Osteocyte (in vitro differentiated cells): ENCODE data around the gene ATCAY. TPM values are rescaled to one million over a fixed set of nuclear protein-coding genes. Genes with fewer than 3 reads are reported as not detected.

Source experiments
- DNase-seq: peaks from one replicate; pipeline ENCODE4 v3.0.0; 2021; ENCODE audit warnings: mixed read lengths; ENCODE audit not compliant: unreplicated experiment; ENCODE audit errors: extremely low spot score
- H3K27ac Mint-ChIP-seq: one replicate; pipeline ENCODE4 v1.8.0; 2021; ENCODE audit warnings: mild to moderate bottlenecking, mixed read lengths; ENCODE audit not compliant: unreplicated experiment
- H3K27me3 Mint-ChIP-seq: one replicate; pipeline ENCODE4 v1.8.0; 2021; ENCODE audit warnings: mixed read lengths; ENCODE audit not compliant: unreplicated experiment
- H3K36me3 Mint-ChIP-seq: one replicate; pipeline ENCODE4 v1.8.0; 2021; ENCODE audit warnings: mixed read lengths; ENCODE audit not compliant: unreplicated experiment
- H3K4me1 Mint-ChIP-seq: one replicate; pipeline ENCODE4 v1.8.0; 2021; ENCODE audit warnings: mixed read lengths; ENCODE audit not compliant: unreplicated experiment
- H3K4me3 Mint-ChIP-seq: one replicate; pipeline ENCODE4 v1.8.0; 2021; ENCODE audit warnings: mild to moderate bottlenecking, moderate library complexity, mixed read lengths; ENCODE audit not compliant: unreplicated experiment
- H3K9me3 Mint-ChIP-seq: one replicate; pipeline ENCODE4 v1.8.0; 2021; ENCODE audit warnings: mixed read lengths; ENCODE audit not compliant: unreplicated experiment
- total RNA-seq: library from RNA; stranded (reverse); gene quantifications from 2 replicates; pipeline ENCODE4 v1.2.1, GENCODE V29; 2021
- TF ChIP-seq, protein P1 (sequence below): fragments of 200-600 bp; sonication (generic); IDR thresholded peaks from 2 replicates; pipeline ENCODE4 v1.5.0; 2021; ENCODE audit warnings: antibody characterized with exemption, mild to moderate bottlenecking, moderate library complexity

The ATCAY gene
- total RNA-seq, 1 donor from 2014 or later: not detected

DNA sequence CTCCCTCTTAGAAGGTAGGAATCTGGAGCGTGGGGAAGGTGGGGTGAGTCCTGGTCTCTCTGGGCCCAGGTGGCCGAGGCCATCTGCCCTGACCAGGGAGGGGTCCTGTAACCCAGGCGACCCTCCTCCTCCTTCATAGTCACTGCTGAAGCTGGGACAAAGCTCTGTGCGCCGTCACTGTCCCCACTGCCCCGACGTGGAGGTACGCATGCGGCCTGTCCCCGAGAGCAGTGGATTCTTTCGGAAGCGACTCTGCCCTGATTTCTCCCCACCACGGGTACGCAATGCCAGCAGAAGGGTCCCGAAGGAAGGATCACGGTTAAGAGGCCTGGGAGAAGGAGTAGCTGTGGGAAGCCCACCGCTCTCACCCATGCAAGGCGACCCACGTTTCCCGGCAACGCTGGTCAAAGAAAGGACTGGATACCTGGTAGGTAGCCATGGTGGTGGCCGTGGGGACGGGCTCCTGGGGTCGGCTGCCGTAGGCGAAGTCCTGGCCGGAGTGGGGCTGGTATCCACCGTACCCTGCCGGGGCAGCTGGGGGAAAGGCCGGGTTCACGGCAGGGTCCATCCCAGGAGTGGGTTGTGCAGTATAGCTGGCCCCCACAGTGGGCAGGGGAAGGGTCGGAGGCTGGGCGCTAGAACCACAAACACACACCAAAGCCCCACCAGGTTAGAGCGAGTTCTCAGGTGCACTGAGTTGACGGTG, 46.0 kb upstream of the ATCAY start:
- H3K36me3 Mint-ChIP-seq: no peaks in the 10 kb centered on the region
- H3K4me1 Mint-ChIP-seq: no peaks in the 10 kb centered on the region
- no peak for DNase-seq
- TF ChIP-seq, protein P1, sequence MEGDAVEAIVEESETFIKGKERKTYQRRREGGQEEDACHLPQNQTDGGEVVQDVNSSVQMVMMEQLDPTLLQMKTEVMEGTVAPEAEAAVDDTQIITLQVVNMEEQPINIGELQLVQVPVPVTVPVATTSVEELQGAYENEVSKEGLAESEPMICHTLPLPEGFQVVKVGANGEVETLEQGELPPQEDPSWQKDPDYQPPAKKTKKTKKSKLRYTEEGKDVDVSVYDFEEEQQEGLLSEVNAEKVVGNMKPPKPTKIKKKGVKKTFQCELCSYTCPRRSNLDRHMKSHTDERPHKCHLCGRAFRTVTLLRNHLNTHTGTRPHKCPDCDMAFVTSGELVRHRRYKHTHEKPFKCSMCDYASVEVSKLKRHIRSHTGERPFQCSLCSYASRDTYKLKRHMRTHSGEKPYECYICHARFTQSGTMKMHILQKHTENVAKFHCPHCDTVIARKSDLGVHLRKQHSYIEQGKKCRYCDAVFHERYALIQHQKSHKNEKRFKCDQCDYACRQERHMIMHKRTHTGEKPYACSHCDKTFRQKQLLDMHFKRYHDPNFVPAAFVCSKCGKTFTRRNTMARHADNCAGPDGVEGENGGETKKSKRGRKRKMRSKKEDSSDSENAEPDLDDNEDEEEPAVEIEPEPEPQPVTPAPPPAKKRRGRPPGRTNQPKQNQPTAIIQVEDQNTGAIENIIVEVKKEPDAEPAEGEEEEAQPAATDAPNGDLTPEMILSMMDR: no peak
- H3K27ac Mint-ChIP-seq: no peak overlapping the region
- H3K9me3 Mint-ChIP-seq: no peaks in the 10 kb centered on the region
- H3K27me3 Mint-ChIP-seq: peaks cover 35% of the 10 kb centered on the region
- no peak overlapping the region for H3K4me3 Mint-ChIP-seq

- H3K27ac Mint-ChIP-seq: no peak overlapping the region
- H3K4me1 Mint-ChIP-seq: no peaks in the 10 kb centered on the region
- no peak for DNase-seq
- H3K4me3 Mint-ChIP-seq: no peak overlapping the region
- H3K36me3 Mint-ChIP-seq: no peaks in the 10 kb centered on the region
- TF ChIP-seq, protein P1: no peak
- peaks cover 40% of the 10 kb centered on the region for H3K27me3 Mint-ChIP-seq
- no peaks in the 10 kb centered on the region for H3K9me3 Mint-ChIP-seq
These were observed 45.4 kb upstream of the ATCAY start for GRCh38 chr19:3835055-3835435.

DNA sequence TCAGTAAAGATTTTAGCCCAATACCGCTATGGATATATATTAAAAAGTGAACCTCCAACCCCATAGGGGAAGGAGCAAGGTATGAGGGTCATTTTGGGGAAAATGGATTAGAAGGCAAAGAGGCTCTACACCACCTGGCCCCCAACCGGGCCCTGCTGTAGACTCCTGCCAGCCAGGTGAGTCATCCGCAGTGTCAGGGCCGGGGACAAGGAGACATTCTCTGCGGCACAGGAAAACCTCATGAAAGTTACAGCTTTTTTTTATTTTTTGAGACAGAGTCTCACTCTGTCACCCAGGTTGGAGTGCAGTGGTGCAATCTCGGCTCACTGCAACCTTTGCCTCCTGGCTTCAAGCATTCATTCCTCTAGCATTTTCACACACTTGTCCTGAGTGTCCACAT, 43.6 kb upstream of the ATCAY start:
- Mint-ChIP-seq H3K27ac (no peak overlapping the region), H3K4me3 (no peak overlapping the region), H3K27me3 (peaks cover 37% of the 10 kb centered on the region), H3K36me3 (no peaks in the 10 kb centered on the region), H3K4me1 (no peaks in the 10 kb centered on the region), H3K9me3 (no peaks in the 10 kb centered on the region)
- TF ChIP-seq, protein P1: no peak
- DNase-seq: no peak

- peaks cover 35% of the 10 kb centered on the region for H3K27me3 Mint-ChIP-seq
- H3K36me3 Mint-ChIP-seq: no peaks in the 10 kb centered on the region
- no peak overlapping the region for H3K27ac Mint-ChIP-seq
- DNase-seq: no peak
- no peak overlapping the region for H3K4me3 Mint-ChIP-seq
- TF ChIP-seq, protein P1: no peak
- no peaks in the 10 kb centered on the region for H3K9me3 Mint-ChIP-seq
- H3K4me1 Mint-ChIP-seq: no peaks in the 10 kb centered on the region
These were observed 43.2 kb upstream of the ATCAY start for GRCh38 chr19:3837332-3837731.

DNA sequence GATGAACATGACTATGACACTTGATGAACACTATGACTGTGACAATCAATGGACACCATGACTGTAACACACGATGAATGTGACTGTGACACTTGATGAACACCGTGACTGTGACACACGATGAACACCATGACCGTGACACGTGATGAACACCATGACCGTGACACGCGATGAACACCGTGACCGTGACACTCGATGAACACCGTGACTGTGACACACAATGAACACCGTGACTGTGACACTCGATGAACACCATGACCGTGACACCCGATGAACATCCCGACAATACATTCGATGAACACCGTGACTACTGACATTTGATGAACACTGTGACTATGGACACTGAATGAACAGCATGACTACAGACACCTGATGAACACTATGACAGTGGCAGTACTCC, 42.6 kb upstream of the ATCAY start:
- no peak for DNase-seq
- no peak overlapping the region for H3K27ac Mint-ChIP-seq
- TF ChIP-seq, protein P1: no peak
- H3K9me3 Mint-ChIP-seq: no peaks in the 10 kb centered on the region
- no peak overlapping the region for H3K4me3 Mint-ChIP-seq
- no peaks in the 10 kb centered on the region for H3K36me3 Mint-ChIP-seq
- H3K27me3 Mint-ChIP-seq: peaks cover 35% of the 10 kb centered on the region
- no peaks in the 10 kb centered on the region for H3K4me1 Mint-ChIP-seq
